ENCODE measurements around the gene TTLL11. TPM values are rescaled to one million over a fixed set of nuclear protein-coding genes. Genes with fewer than 3 reads are reported as not detected.

Gene TTLL11
- total RNA-seq, 1 experiment from 2014 or later, result 3.9 TPM

DNA sequence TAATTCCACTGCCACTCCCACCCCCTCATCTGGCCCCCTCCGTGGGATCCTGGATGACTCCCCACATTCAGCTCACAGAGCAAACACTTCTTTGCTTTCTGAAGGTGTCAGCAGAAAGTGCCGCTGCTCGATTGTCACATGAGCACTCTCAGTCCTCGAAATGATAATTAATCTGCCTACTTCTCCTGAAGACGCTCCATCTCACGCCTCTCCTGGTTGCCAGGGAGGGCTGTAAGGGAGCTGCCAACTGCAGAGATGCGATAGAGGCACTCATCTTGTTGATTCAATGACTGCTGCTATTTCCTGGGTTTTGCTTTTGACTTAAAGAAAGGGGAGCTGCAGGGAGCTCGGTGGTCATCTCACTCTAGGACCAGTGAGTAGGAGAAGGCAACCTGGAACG lies 235.2 kb downstream of the TTLL11 start:
- no peak for DNase-seq (ENCODE audit: low read depth)

DNA sequence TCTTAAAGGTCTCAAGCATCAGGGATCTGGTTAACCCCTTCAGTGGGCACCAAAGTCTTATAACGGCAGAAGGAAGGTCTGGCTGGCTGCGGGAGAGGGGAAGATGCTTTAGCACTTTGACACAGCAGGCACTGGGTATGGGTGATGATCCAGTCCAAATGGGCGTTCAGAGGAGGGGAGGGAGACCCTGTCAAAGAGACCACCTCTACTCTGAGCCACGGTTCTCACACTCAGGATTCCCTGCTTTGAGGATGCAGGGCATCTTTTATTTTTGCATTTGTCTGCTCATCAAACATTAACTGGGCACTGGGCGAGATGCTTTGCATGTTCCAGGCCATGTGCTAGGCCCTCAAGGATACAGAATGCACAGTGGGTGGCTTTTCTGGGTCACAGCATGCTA lies 237.6 kb downstream of the TTLL11 start:
- DNase-seq (ENCODE audit: low read depth), result no peak

DNA sequence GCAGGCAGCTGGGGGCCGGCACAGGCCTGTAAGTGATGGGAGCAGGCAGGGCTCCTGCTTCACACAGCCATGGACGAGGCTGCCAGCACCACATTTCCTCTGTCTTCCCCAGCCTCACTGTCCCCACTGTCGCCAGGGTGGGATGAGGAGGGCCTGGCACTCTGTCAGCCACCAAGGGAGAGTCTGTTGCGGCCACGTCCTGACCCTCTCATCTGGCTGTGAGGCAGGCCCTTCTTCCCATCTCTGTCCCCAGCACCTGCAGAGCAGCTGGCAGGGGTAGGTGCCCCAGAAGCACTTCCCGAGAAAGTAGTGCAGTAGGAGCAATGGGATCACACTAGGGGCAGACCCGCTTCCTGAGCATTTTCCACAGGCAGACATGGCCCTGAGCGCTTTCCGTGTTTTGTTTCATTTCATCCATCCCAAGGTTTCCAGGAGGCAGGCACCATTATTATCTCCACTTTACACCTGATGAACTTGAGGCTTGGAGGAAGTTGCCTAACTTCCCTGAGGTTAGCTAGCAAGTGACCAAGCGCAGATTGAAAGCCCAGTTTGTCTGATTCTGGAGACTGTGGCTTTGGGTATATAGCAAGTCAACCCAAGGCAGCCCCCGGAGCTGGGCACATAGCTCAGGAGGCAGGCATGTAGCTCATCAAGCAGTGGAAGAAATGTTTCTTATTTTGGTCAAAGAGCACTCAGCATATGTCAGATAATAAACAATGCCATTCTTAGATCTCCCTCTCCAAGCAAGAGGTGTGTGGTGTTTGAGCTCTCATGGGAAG lies 239.3 kb downstream of the TTLL11 start:
- no peak for DNase-seq (ENCODE audit: low read depth)

DNA sequence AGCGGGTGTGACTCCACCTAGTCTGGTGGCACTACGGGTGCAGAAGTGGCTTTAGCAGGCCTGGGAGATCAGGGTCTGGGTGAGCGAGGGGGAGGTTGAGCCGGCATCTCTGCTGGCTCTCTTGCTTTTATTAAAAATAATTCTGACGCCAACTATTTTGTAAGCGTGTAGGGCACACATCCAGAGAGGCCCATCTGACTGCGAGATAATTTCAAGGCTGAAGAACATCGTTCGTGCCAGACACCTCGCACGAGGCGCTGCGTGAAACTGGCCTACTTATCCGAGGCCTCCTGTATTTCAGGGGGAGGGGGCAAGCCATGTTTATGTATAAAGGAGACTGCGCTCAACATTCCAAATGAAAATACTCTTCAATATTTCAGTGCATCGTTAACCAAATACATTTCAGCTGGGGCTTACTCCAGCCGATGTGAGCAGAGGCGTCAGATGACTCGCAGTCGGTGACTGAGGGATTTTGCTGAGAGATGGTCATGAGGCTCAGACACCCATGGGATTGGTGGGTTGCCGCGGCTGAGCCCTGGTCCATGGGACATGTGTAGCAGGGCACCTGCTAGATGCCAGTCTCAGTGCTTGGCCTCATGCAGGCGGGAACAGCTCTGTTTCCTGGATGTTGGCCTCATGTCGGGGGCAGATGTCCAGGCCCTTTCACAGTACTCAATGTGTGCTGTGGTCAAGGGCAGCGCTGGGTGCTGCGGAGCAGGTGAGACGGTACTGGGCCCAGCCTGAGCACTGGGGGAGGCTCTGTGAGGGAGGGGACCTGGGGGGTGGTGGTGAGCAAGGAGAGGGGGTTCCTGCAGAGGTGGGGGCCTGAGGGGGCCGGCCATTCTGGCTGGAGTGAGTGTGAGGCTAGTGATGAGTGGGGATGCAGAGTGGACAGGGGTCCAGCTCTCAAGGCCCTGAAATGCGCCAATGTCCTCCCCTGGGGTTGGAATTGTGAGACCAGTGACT lies 240.2 kb downstream of the TTLL11 start:
- DNase-seq (ENCODE audit: low read depth), result no peak

DNA sequence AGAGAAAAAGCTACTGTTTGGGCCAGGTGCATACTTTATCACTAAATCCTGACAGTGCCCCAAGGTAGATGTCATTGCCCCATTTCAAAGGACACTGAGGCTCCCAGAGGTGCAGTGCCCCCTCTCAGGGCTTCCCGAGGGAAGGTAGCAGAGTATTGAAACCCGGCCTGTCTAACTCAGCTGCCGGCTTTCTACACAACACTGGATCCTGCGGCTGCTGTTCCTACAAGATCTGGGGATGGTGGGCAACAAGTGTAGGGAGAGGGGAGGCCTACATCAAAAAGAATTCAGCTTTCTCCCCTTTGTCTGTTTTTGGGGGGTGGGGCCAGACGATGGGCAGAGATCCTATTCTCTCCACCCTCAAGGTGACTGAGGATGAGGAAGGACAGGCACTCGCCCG lies 240.9 kb downstream of the TTLL11 start:
- DNase-seq (ENCODE audit: low read depth), result no peak

DNA sequence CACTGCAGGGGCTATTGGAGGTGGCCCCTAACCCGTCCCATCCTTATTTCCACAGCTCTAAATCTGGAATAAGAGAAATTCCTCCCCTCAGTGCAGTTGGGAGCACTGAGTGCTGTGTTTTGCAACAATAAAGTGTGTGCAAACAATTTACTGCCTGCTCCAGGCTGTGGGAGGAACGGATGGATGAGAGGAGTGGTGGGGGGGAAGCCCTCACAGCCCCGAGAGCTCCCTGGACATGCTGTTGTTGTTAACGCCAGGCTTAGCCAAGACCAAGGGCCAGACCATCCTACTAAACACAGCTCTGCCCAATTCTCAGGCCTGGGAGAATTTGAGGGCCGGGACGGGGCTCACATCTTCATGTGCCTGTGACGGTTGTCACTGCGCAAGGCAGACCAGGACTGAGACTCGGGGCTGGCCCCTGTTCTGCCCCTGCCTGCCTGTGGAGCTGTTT lies 241.4 kb downstream of the TTLL11 start:
- no peak for DNase-seq (ENCODE audit: low read depth)

DNA sequence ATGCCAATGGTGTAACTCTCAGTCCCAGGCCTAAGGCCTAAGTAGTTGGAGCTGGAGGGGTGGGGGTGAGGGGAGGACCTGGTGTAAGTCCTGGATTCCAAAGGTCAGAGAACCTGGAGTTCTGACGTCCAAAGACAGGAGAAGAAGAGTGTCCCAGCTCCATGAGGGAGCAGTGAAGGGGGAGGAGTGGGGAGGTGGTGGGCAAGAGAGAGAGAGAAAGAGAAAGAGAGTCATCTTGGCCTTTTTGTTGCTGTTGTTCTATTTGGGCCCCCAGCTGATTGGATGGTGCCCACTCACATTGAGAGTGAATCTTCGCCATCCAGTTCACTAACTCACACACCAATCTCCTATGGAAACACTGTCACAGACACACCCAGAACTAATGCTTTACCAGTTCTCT lies 242.7 kb downstream of the TTLL11 start:
- no peak for DNase-seq (ENCODE audit: low read depth)

DNA sequence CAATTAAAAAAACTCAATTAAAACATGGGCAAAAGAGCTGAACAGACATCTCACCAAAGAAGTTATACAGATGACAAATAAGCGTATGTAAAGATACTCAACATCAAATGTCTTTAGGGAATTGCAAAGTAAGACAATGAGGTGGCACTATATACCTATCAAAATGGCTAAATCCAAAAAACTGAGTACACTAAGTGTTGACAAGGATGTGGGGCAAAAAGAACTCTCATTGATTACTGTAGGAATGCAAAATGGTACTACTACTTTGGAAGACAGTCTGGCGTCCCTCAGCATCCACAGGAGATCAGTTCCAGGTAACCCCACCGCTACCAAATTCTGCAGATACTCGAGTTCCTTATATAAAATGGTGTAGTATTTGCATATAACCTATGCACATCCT lies 243.6 kb downstream of the TTLL11 start:
- no peak for DNase-seq (ENCODE audit: low read depth)

DNA sequence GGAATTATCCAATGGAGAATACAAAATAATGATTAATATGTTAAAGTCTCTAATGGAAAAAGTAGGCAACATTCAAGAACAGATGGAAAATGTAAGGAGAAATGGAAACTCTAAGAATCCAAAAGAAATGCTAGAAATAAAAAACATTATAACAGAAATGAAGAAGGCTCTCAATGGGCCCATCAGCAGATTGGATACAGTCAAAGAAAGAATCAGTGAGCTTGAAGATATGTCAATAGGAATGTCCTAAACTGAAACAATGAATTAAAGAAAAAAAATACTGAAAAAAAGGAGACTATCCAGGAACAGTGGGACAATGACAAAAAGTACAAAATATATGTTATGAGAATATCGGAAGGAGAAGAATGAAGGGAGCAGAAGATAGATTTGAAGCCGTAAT lies 248.5 kb downstream of the TTLL11 start:
- DNase-seq (ENCODE audit: low read depth), result no peak

DNA sequence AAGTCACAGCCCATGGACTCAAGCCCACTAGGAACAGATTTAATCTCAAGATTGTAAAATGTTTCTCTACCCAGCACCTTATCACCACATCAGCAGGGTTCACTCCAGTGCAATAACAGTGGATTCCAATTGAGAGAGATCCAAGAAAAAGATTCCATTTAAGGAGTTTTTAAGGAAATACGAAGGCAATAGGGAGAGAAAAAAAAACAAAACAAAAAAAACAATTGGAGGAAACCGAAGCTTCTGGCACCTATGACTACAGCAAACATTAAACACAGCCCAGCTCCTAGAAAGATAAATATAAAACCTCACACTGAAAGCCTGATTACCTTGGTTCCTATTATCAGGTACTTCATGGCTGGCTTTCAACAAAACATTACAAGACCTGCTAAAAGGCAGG lies 249.0 kb downstream of the TTLL11 start:
- DNase-seq (ENCODE audit: low read depth), result peak; percentile 42

DNA sequence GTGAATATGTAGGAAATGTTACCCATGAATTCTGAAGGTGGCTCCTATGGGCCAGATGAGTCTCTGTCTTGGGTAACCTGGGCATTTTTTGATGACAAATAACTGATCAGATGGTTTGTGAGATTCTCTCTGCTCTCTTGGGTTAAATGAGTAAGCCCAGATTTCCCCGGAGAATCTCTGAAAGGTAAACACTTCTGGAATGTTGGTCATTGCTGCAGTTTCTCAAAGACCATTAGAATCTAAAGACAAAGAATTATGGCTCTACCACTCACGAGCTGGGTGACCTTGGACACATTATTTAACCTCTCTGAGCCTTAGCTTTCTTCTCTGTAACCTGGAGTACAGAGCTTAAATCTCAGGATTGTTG lies 250.5 kb downstream of the TTLL11 start:
- peak; percentile 75 for DNase-seq (ENCODE audit: low read depth)

DNA sequence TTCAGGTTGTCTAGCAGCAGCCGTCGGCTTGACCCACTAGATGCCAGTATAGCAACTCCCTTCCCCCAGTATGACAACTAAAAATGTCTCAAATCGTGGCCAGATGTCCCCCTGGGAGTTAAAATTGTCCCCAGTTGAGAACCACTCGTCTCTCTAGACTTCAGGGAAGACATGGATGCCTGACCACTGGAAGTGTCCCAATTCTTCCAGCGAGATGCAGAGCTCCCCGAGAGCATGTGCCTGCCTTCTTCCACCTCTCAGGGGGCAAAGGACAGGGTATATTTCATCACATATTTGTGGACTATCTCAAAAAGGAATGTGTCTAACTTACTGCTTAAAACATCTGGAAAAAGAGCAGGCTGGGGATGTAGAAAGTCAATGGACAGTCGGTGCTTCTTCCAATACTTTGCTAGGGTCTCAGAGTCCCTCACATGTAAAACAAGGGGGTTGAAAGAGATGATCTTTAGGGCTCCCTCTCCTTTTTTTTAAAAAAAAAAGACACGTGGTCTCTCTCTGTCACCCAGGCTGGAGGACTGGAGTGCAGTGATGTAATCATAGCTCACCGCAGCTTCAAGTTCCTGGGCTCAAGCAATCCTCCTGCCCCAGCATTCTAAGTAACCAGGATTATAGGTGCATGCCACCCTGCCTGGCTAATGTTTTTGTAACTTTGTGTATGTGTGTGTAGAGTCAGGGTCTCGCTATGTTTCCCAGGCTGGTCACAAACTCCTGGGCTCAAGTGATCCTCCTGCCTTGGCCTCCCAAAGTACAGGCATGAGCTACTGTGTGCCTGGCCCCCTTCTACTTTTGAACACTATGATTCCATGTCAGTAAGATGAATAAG lies 251.1 kb downstream of the TTLL11 start:
- peak; percentile 20 for DNase-seq (ENCODE audit: low read depth)

DNA sequence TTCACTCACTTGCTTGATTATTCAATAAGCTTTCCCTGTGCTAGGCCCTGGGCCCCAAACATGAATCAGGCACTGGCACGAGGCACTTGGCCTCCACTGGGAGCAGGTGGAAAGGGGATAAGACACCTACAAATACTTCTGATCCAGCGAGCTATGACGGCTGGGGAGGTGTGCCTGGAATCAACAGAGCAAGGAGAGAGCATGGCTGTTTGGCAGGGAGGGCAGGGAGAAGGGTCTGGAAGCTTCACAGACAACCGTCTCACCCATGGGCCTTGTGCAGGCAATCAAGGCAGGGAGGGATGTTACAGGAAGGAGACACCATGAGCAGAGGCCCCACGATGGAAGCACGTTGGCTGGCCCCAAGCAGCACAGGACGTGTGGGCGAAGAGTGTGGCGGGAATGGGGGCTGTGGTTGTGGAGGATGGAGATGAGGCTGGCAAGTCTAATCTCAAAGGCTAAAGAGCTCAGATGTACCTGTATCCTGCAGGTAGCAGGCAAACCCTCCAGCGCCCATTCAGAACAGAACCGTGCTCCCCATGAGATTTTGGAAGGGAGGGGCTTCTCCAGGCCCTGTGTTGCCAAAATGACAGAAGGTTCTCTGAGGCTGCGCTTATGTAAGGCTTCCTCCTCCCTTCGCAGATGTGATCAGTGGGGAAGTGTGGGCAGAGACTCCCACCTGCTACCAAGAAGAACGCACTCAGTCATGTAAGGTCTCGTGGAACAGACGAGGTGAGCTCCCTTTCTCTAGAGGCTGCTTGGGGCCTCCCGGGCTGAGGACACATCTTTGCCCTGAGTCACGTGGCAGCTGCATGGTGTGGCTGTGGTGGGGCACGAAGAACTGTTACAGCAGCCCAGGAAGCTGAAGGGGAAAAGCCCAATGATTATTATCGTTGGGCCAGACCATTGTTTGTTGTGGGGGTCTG lies 252.0 kb downstream of the TTLL11 start:
- no peak for DNase-seq (ENCODE audit: low read depth)

DNA sequence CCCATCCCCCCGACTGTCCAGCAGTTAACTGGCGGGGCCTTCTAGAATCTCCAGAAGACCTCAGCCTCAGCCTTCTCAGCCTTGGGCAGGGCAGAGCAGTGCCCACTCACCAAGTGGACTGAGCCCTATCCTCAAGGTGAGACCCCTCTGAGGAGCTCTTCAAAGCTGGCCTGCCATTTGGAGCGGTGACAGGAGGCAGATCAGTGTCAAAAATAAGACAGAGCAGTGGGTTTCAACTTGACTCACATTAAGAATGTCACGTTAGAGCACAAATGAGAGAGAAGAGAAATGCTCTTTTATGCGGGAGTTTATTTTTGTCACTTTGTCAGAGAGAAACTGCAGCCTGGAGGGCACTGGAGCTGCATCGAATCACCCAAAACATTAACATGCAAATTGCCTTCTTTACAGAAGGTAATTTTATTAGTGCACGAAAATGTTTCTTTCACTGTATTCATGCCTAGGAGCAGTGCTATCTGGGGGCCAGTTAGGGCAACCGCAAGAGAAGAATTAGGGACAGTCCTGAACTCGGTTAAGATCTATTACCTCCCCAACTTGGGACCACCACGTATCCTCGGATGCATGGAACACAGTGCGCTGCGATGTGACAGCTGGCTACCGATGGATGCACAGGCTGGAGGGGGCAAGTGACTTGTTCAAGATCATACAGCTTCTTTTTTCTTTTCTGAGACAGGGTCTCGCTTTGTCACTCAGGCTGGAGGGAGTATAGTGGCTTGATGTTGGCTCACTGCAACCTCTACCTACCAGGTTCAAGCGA lies 253.2 kb downstream of the TTLL11 start:
- DNase-seq (ENCODE audit: low read depth), result no peak

DNA sequence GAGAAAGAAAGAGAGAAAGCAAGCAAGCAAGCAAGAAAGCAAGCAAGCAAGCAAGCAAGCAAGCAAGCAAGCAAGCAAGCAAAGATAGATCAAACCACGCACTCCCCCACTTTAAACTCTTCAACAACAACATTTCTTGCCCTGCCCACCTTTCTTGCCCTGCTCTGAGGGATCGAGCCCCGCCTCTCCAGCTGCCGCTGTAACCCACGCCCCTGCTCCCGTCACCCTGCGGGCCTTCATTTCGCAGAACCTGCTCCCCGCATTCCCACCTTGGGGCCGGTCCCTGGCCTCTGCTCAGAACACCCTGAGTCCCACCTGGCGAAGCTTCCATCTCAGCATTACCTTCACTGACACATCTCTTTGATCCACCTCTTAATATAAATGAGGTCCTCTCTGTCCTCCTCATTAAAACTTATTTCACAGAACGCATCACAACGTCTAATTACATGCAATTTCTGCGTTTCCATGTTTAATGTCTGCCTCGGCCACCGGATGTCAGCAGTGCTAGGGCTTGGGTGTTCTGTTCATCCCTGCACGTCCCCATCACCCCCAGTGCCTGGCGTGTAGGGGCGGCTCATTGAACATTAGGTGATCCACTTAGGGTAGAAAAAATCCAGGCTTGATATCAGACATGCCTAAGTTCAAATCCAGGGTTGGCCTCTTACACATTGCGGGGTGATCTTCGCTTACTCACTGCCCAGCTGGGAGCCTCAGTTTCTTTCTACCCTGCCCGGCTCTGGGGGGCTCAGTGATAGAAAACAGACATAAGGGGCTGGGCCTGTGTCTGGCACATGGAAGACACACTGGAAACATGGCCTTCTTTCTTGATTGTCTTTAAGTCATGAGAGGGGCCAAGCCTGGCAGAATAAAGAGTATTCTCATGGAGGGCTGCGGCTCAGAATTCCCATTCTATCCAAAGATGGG lies 254.1 kb downstream of the TTLL11 start:
- DNase-seq (ENCODE audit: low read depth), result no peak

DNA sequence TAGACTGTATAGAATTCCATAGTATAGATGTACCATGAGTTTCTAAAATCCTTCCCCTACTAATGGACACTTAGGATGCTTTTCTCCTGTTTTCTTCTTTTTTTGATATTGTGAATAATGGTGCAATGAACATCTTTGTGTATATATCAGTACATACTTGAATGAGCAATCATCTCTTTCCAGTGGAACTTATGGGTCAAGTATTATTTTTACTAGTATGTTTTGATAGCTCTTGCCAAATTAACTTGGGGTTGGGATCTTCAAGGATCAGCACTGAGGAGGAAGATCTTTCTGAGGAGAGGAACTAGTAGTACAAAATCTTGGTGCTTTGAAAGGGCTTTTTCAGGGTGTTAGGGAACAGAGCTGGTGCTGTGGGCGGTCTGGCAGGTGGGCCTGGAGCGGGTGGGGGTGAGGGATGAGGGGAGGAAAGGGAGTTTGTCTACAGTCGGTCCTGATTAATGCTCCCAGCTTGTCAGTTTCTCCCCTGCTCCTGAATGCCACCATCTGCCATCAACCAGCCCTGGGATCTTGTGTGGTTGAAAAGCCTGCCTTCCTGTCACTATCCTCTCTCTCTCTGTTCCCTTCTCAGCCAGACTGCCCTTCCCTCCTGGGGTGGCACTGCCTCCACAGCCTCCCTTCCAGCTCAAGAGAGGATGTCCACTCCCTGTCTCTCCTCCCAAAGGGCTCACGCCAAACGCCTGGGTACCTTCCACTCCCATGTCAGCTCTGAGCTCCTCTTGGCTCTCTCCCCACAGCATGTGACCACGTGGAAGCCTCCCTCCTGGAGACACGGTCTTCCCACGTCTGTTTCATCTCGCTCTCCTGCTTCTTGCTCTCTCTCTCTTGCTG lies 255.8 kb downstream of the TTLL11 start:
- no peak for DNase-seq (ENCODE audit: low read depth)

DNA sequence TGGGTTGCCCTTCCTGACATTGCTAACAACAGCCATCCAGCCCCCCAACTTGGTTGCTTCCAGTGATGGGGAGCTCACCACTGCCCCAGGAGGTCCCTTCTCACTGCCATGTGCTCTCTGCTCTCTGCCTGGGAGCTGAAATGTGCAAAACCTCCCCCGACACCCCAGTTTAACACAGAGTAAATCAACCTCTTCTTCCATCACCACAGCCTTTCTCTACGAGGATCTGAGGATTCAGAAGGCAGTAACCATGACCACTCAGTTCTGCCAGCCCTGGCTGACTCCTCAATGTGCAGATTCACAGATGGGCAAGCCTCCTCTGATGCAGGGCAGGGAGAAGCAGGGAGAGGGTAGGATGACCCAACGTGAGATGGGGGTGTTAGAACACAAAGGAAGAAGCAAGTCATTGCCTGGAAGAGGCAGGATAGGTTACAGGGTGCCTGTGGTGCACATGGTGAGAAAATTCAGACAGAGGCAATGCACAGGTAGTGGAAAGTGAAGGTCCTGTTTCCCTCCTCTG lies 256.7 kb downstream of the TTLL11 start:
- no peak for DNase-seq (ENCODE audit: low read depth)

All from M059J (cell line).